PC-9 (cell line): ENCODE results near the gene DMAC2. TPM values are rescaled to one million over a fixed set of nuclear protein-coding genes. Genes with fewer than 3 reads are reported as not detected.

Source experiments
- BruUV-seq: library from RNA; stranded (reverse); fragments of 400-500 nt; replicated peaks from 2 replicates; lab custom pipeline; 2021; lab: Mats Ljungman, UMichigan
- CTCF ChIA-PET: fragments of 300-600 bp; sonication (Branson Sonifier 250); formaldehyde crosslinking; loops from one replicate; lab custom pipeline; 2022; ENCODE audit warnings: antibody characterized with exemption; lab: Charles Lee
- POLR2A ChIA-PET: fragments of 300-600 bp; sonication (Branson Sonifier 250); formaldehyde crosslinking; loops from one replicate; lab custom pipeline; 2022; ENCODE audit warnings: antibody characterized with exemption; ENCODE audit not compliant: unreplicated experiment; lab: Charles Lee
- DNase-seq, 2 experiments: peaks; one replicate each; pipeline versions ENCODE4 v3.0.0 to v3.0.0-alpha.2; 2015 to 2022; ENCODE audit warnings: mixed read lengths in 1 of 2
- H2AFZ ChIP-seq: fragments of 200-600 bp; sonication (generic); 2 replicates; pipeline ENCODE4 v1.8.1; 2017; ENCODE audit warnings: antibody characterized with exemption
- H3F3A ChIP-seq: fragments of 200-600 bp; sonication (generic); 2 replicates; pipeline ENCODE4 v1.8.1; 2017; ENCODE audit warnings: antibody characterized with exemption, mild to moderate bottlenecking, low read depth; ENCODE audit not compliant: insufficient read depth
- H3K27ac ChIP-seq: fragments of 200-600 bp; sonication (generic); 2 replicates; pipeline ENCODE4 v1.6.1; 2016; ENCODE audit warnings: mixed run types
- H3K27me3 ChIP-seq: fragments of 200-600 bp; sonication (generic); 2 replicates; pipeline ENCODE4 v1.6.1; 2016; ENCODE audit warnings: low read depth, mixed run types; ENCODE audit not compliant: insufficient read depth
- H3K36me3 ChIP-seq: fragments of 200-600 bp; sonication (generic); 2 replicates; pipeline ENCODE4 v1.6.1; 2016; ENCODE audit warnings: low read depth, mixed run types
- H3K4me1 ChIP-seq: fragments of 200-600 bp; sonication (generic); replicated peaks from 2 replicates; pipeline ENCODE4 v1.6.1; 2016; ENCODE audit warnings: mixed run types; ENCODE audit not compliant: insufficient read depth
- H3K4me2 ChIP-seq: fragments of 200-600 bp; sonication (generic); 2 replicates; pipeline ENCODE4 v1.6.1; 2017; ENCODE audit warnings: mixed run types
- H3K4me3 ChIP-seq: fragments of 200-600 bp; sonication (generic); 2 replicates; pipeline ENCODE4 v1.6.1; 2016; ENCODE audit warnings: mixed run types
- H3K79me2 ChIP-seq: fragments of 200-600 bp; sonication (generic); 2 replicates; pipeline ENCODE4 v1.6.1; 2017; ENCODE audit warnings: low read depth, mixed run types
- H3K9me2 ChIP-seq: fragments of 200-600 bp; sonication (generic); 2 replicates; pipeline ENCODE4 v1.8.1; 2017; ENCODE audit warnings: mild to moderate bottlenecking; ENCODE audit not compliant: insufficient read depth
- H3K9me3 ChIP-seq: fragments of 200-600 bp; sonication (generic); 2 replicates; pipeline ENCODE4 v1.8.1; 2016; ENCODE audit warnings: low read depth; ENCODE audit not compliant: insufficient read depth
- H4K20me1 ChIP-seq: fragments of 200-600 bp; sonication (generic); 2 replicates; pipeline ENCODE4 v1.8.1; 2017; ENCODE audit not compliant: insufficient read depth
- EZH2 ChIP-seq: fragments of 200-600 bp; sonication (generic); IDR thresholded peaks from 2 replicates; pipeline ENCODE4 v1.8.0; 2017; ENCODE audit warnings: antibody characterized with exemption, low read depth
- intact Hi-C: fragments of 100-400 bp; cut with micrococcal nuclease; formaldehyde crosslinking; loops from one replicate; pipeline ENCODE4 v1.10.0; 2022; ENCODE audit not compliant: unreplicated experiment
- total RNA-seq: library from RNA; stranded (reverse); gene quantifications from 2 replicates; pipeline ENCODE4 v1.2.3, GENCODE V29; 2021
- TF ChIP-seq, protein P1 (sequence below): fragments of 200-600 bp; sonication (generic); conservative IDR thresholded peaks from 2 replicates; pipeline ENCODE4 v1.6.1; 2017; ENCODE audit warnings: mixed run types, antibody characterized with exemption, mild to moderate bottlenecking, moderate library complexity

Gene DMAC2
- total RNA-seq, 1 experiment from 2014 or later, result 38.6 TPM

- H3K9me2 ChIP-seq, result no peaks in the 10 kb centered on the region
- intact Hi-C loops, result no loop called here
- no peaks in the 10 kb centered on the region for H3K27me3 ChIP-seq
- CTCF ChIA-PET, result interaction anchor here (0.6 kb wide), 1 partner anchor 49 kb away, joined by 6 read pairs; no protein-coding TSS in a partner anchor
- peaks cover 6% of the 10 kb centered on the region for H3K4me1 ChIP-seq
- BruUV-seq, result no TSS peak
- no peak for DNase-seq
- H4K20me1 ChIP-seq, result no peaks in the 10 kb centered on the region
- H3K4me3 ChIP-seq, result no peak overlapping the region
- H3K79me2 ChIP-seq, result no peaks in the 10 kb centered on the region
- 0 out of 2 replicates have a peak, but pooled peaks cover under 1% of the 10 kb centered on the region for H3K36me3 ChIP-seq
- POLR2A ChIA-PET, result no interaction called here
- no peak for TF ChIP-seq EZH2
- TF ChIP-seq, protein P1, sequence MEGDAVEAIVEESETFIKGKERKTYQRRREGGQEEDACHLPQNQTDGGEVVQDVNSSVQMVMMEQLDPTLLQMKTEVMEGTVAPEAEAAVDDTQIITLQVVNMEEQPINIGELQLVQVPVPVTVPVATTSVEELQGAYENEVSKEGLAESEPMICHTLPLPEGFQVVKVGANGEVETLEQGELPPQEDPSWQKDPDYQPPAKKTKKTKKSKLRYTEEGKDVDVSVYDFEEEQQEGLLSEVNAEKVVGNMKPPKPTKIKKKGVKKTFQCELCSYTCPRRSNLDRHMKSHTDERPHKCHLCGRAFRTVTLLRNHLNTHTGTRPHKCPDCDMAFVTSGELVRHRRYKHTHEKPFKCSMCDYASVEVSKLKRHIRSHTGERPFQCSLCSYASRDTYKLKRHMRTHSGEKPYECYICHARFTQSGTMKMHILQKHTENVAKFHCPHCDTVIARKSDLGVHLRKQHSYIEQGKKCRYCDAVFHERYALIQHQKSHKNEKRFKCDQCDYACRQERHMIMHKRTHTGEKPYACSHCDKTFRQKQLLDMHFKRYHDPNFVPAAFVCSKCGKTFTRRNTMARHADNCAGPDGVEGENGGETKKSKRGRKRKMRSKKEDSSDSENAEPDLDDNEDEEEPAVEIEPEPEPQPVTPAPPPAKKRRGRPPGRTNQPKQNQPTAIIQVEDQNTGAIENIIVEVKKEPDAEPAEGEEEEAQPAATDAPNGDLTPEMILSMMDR, result no peak
- no peak overlapping the region for H2AFZ ChIP-seq
- no peak overlapping the region for H3K27ac ChIP-seq
- H3F3A ChIP-seq, result no peaks in the 10 kb centered on the region
- no peaks in the 10 kb centered on the region for H3K9me3 ChIP-seq
- H3K4me2 ChIP-seq, result no peak overlapping the region
Observed at GRCh38 chr19:41413947-41414346, 25.8 kb downstream of the DMAC2 start.

DNA sequence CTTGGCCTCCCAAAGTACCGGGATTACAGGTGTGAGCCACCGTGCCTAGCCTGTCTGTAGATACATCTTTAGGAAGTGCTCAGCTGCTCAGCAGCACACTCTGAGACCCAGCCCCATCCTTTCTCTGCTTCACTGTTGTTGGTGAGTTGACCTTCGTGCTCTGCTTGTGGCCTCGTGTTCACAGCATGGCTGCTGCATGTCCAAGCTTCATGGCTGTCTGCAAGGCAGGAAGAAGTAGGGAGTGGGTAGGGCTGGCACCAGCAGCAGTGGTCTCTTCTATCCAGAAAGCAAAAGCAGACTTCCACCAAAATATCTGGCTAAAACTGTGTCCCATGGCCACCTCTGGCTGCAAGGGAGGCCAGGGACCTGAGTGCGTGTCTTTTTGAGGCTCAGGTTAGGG lies 26.8 kb downstream of the DMAC2 start:
- Histone ChIP-seq H3K27me3 (no peaks in the 10 kb centered on the region), H3K9me2 (no peaks in the 10 kb centered on the region), H3K4me3 (no peak overlapping the region), H3K27ac (no peak overlapping the region), H3K4me2 (no peak overlapping the region), H3K4me1 (peaks cover 9% of the 10 kb centered on the region), H2AFZ (no peak overlapping the region), H3K36me3 (no peaks in the 10 kb centered on the region), H3F3A (no peaks in the 10 kb centered on the region), H3K9me3 (no peaks in the 10 kb centered on the region), H4K20me1 (no peaks in the 10 kb centered on the region), H3K79me2 (no peaks in the 10 kb centered on the region)
- CTCF ChIA-PET, result no interaction called here
- DNase-seq, result no peak
- TF ChIP-seq EZH2, result no peak
- TF ChIP-seq, protein P1, result no peak
- POLR2A ChIA-PET, result no interaction called here
- intact Hi-C loops, result no loop called here
- no TSS peak for BruUV-seq

DNA sequence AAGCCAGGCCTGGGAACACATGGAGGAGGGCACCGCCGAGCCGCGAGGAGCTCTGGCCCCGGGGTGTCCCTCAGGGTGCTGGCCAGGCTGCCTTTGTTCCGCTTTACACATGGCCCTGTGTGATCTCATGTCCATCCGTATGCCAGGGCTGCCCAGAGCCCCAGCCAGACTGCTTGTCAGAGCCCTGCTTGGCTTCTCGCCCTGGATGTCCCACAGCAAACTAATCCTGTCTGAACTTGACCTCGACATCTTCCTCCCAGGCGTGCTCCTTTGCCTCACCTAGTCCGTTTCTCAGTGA lies 27.8 kb downstream of the DMAC2 start:
- Histone ChIP-seq H3K36me3 (no peaks in the 10 kb centered on the region), H4K20me1 (no peaks in the 10 kb centered on the region), H2AFZ (no peak overlapping the region), H3F3A (no peaks in the 10 kb centered on the region), H3K27ac (no peak overlapping the region), H3K9me3 (no peaks in the 10 kb centered on the region), H3K9me2 (no peaks in the 10 kb centered on the region), H3K79me2 (no peaks in the 10 kb centered on the region), H3K4me1 (peaks cover 9% of the 10 kb centered on the region), H3K27me3 (no peaks in the 10 kb centered on the region), H3K4me3 (no peak overlapping the region), H3K4me2 (no peak overlapping the region)
- ChIA-PET CTCF (no interaction called here), POLR2A (no interaction called here)
- intact Hi-C loops, result no loop called here
- no TSS peak for BruUV-seq
- no peak for DNase-seq
- no peak for TF ChIP-seq EZH2
- TF ChIP-seq, protein P1, result no peak
